Measurements from ENCODE around the gene STX5. TPM values are rescaled to one million over a fixed set of nuclear protein-coding genes. Genes with fewer than 3 reads are reported as not detected.

Gene STX5
- total and polyA plus RNA-seq, 8 donors, result 18.6 to 31.2 (median 26.9) TPM

DNA sequence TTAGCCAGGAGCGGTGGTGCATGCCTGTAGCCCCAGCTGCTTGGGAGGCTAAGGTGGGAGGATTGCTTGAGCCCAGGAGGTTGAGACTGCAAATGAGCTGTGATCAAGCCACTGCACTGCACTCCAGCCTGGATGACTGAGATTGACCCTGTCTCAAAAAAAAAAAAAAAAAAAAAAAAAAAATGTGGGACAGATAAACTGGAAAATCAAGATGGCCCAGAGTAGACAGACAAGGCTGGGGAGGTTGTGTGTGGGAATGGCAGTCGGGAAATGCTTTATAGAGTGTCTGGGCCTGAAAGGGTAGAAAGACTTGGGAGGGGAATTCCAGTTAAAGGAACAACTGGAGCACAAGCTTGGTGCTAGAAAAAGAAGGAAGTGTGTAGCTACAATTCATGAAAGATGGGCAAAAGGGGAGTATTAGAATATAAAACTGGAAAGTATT is 25.7 kb upstream of the STX5 start:
- Histone ChIP-seq H3K27me3 (no peaks in the 10 kb centered on the region), H3K27ac (peak overlapping the region in 2 of 4 donors; percentile 64 to 89), H3K36me3 (peaks cover 0 to 17% (median 11%) of the 10 kb centered on the region in 3 donors), H3K4me1 (peaks cover 14 to 21% (median 19%) of the 10 kb centered on the region in 3 donors), H3K4me3 (peak overlapping the region in 3 of 4 donors; percentile 58 to 94 (median 91)), H3K9me3 (no peaks in the 10 kb centered on the region)
- intact Hi-C loops (cut with DNase I), result no loop called here
- DNase-seq (no peak), ATAC-seq (peak in 2 of 4 donors; percentile 2 to 18), FAIRE-seq (no peak)
- TF ChIP-seq, protein P1, sequence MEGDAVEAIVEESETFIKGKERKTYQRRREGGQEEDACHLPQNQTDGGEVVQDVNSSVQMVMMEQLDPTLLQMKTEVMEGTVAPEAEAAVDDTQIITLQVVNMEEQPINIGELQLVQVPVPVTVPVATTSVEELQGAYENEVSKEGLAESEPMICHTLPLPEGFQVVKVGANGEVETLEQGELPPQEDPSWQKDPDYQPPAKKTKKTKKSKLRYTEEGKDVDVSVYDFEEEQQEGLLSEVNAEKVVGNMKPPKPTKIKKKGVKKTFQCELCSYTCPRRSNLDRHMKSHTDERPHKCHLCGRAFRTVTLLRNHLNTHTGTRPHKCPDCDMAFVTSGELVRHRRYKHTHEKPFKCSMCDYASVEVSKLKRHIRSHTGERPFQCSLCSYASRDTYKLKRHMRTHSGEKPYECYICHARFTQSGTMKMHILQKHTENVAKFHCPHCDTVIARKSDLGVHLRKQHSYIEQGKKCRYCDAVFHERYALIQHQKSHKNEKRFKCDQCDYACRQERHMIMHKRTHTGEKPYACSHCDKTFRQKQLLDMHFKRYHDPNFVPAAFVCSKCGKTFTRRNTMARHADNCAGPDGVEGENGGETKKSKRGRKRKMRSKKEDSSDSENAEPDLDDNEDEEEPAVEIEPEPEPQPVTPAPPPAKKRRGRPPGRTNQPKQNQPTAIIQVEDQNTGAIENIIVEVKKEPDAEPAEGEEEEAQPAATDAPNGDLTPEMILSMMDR (IDR thresholded peaks at IDR 0.05), result no peak
- 56 to 58% methylated on average over 2 of the region's 2 CpGs for WGBS, 2 donors

DNA sequence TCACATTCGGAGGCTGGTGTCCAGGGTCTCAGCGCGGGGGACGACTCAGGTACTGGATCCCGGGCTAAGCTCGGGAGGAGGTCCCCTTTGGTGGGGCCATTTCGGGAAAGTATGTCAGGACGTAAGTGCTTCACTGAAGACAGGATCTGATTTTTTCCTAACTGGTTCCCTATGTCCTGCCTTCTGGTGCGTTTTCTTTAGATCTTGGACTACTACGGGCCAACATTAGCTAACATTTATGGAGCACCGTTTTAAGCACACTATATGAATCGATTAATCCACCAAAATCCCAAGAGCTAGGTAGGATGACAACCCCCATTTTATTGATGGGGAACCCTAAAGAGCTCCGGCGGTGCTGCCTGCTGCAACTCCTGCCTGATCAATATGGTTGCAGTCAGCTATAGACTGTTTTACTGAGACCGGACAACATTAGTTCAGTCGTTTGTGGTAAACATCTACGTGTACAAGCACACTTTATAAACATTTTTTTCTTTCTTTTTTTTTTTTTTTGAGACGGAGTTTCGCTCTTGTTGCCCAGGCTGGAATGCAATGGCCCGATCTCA is 24.6 kb upstream of the STX5 start:
- H3K36me3 ChIP-seq, result peaks cover 0 to 18% (median 17%) of the 10 kb centered on the region in 3 donors
- H3K4me3 ChIP-seq, result peak overlapping the region; percentile 23 to 94 (median 74)
- WGBS, 2 donors, result 4% methylated on average over 19 to 20 of the region's 20 CpGs
- H3K4me1 ChIP-seq, result peaks cover 14 to 23% (median 22%) of the 10 kb centered on the region in 3 donors
- ATAC-seq (peak; percentile 10 to 25 (median 24)), DNase-seq (no peak), FAIRE-seq (no peak)
- no peaks in the 10 kb centered on the region for H3K27me3 ChIP-seq
- peak overlapping the region; percentile 64 to 89 (median 83) for H3K27ac ChIP-seq
- TF ChIP-seq, protein P1 (IDR thresholded peaks at IDR 0.05), result no peak
- intact Hi-C loops (cut with DNase I), result no loop called here
- no peaks in the 10 kb centered on the region for H3K9me3 ChIP-seq

DNA sequence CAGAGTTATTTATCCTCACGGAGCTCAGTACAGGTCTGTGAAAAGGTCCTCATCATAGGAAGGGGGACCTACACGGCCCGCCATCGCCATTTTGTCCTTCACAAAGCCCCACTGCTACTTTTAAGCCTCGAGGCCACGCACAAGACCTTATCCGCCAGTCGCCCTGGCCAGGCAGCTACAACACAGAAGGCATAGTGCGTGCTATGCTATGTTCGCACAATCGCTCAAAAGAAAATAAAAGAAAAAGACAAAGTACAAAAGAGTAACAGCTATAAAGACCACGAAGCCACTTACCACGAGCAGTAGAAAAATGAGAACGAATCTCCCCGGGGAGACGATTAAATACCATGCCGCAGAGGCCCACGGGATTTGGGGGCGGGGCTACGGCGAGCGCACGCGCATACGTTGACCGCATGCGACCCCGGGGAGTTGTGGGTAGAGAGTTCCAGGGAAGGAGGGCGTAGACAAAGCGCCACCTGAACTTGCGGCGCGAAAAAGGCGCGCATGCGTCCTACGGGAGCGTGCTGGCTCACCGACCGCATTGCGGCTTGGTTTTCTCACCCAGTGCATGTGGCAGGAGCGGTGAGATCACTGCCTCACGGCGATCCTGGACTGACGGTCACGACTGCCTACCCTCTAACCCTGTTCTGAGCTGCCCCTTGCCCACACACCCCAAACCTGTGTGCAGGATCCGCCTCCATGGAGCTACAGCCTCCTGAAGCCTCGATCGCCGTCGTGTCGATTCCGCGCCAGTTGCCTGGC is 23.9 kb upstream of the STX5 start:
- no peaks in the 10 kb centered on the region for H3K9me3 ChIP-seq
- peaks cover 14 to 23% (median 22%) of the 10 kb centered on the region in 3 donors for H3K4me1 ChIP-seq
- H3K4me3 ChIP-seq, result peak overlapping the region; percentile 55 to 94 (median 74)
- FAIRE-seq, result no peak
- H3K36me3 ChIP-seq, result peaks cover 0 to 18% (median 17%) of the 10 kb centered on the region in 3 donors
- H3K27ac ChIP-seq, result peak overlapping the region; percentile 64 to 89 (median 83)
- intact Hi-C loops (cut with DNase I), result no loop called here
- H3K27me3 ChIP-seq, result no peaks in the 10 kb centered on the region
- TF ChIP-seq, protein P1 (IDR thresholded peaks at IDR 0.05), result no peak
- peak; percentile 94 to 98 (median 97) for ATAC-seq
- 0% methylated on average over 54 of the region's 54 CpGs for WGBS, 2 donors
- peak; percentile 96 to 99 (median 98) for DNase-seq

DNA sequence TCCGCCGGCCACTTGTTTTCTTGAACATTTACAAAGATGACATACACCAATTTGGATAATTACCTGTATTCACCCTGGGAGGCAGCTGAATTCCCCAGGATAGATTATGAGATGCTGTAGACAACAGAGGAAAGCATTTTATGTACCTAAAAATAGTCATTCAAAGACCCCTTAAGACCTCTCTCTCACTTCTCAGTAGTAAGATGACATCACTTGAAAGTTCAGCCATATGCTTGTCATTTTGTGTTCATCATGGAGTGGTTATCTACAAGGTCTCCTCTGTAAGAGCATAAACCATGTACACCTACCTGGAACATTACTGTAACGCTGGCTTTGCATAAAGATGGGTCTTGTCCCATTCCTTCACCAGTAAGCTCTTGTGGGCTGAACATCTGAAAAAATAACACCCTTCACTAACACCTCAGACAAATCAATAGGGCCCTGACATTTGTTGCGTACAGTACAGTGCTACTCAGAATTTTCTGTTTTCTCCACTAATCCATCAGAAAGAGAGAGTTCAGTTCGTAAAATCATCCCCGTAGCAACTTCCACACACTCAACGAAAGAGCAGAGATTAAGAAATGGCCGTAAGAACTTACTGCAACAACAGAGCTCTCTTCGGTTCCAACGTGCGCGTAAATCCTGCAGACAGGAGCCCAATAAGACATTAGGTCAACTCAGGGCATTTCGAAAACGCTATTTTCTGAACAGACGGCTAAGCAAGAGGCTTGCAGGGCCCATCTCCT is 23.1 kb upstream of the STX5 start:
- 1 to 3% methylated on average over 15 of the region's 15 CpGs for WGBS, 2 donors
- no peak for DNase-seq
- Histone ChIP-seq H3K4me3 (peak overlapping the region; percentile 55 to 94 (median 74)), H3K27ac (peak overlapping the region; percentile 47 to 89 (median 67)), H3K9me3 (no peaks in the 10 kb centered on the region), H3K36me3 (peaks cover 0 to 18% (median 17%) of the 10 kb centered on the region in 3 donors), H3K27me3 (no peaks in the 10 kb centered on the region), H3K4me1 (peaks cover 14 to 23% (median 22%) of the 10 kb centered on the region in 3 donors)
- TF ChIP-seq, protein P1 (IDR thresholded peaks at IDR 0.05), result no peak
- intact Hi-C loops (cut with DNase I), result no loop called here
- peak in 1 of 4 donors; percentile 0 for ATAC-seq
- FAIRE-seq, result no peak

Data from pancreas (tissue), 10 donors.